WTC11 (cell line): ENCODE data around the gene GRM8. TPM values are rescaled to one million over a fixed set of nuclear protein-coding genes. Genes with fewer than 3 reads are reported as not detected.

Source experiments
- ATAC-seq: fragments of 200-7000 bp; cut with Tn5 transposase; 2 replicates; pipeline ENCODE4 v1.10.0; 2021; ENCODE audit warnings: mild to moderate bottlenecking, moderate library complexity
- CTCF ChIA-PET: fragments of 300-600 bp; sonication (Branson Sonifier 250); formaldehyde crosslinking; loops from one replicate; lab custom pipeline; 2021; ENCODE audit warnings: antibody characterized with exemption; lab: Charles Lee
- POLR2A ChIA-PET: fragments of 350-600 bp; sonication (Branson Sonifier 250); formaldehyde crosslinking; loops from one replicate; lab custom pipeline; 2021; ENCODE audit warnings: antibody characterized with exemption; lab: Charles Lee
- DNase-seq: peaks from one replicate; pipeline ENCODE4 v3.0.0; 2021; ENCODE audit warnings: low spot score
- H3K27ac Mint-ChIP-seq: 2 replicates; pipeline ENCODE4 v1.8.0; 2021; ENCODE audit warnings: mixed read lengths
- H3K27me3 Mint-ChIP-seq: 2 replicates; pipeline ENCODE4 v1.8.0; 2021; ENCODE audit warnings: low read depth, mild to moderate bottlenecking, moderate library complexity, mixed read lengths
- H3K36me3 Mint-ChIP-seq: 2 replicates; pipeline ENCODE4 v1.8.0; 2021; ENCODE audit warnings: mixed read lengths
- H3K4me1 Mint-ChIP-seq: 2 replicates; pipeline ENCODE4 v1.8.0; 2022; ENCODE audit warnings: mixed read lengths
- H3K4me3 Mint-ChIP-seq: 2 replicates; pipeline ENCODE4 v1.8.0; 2021; ENCODE audit warnings: mild to moderate bottlenecking, moderate library complexity, mixed read lengths
- H3K9me3 Mint-ChIP-seq: 2 replicates; pipeline ENCODE4 v1.8.0; 2021; ENCODE audit warnings: mixed read lengths
- ARID4B ChIP-seq: sonication (generic); formaldehyde crosslinking; IDR thresholded peaks from 2 replicates; pipeline ENCODE4 v1.8.0; 2023; ENCODE audit warnings: missing genetic modification reagents, mild to moderate bottlenecking, borderline replicate concordance
- ATF1 ChIP-seq: sonication (generic); formaldehyde crosslinking; IDR thresholded peaks from 2 replicates; pipeline ENCODE4 v1.8.1; 2023; ENCODE audit warnings: mild to moderate bottlenecking, moderate library complexity, missing genetic modification reagents
- ATF3 ChIP-seq: sonication (generic); formaldehyde crosslinking; conservative IDR thresholded peaks from 2 replicates; pipeline ENCODE4 v1.8.1; 2022; ENCODE audit warnings: mild to moderate bottlenecking, missing genetic modification reagents
- E2F1 ChIP-seq: sonication (generic); formaldehyde crosslinking; IDR thresholded peaks from 2 replicates; pipeline ENCODE4 v1.8.0; 2022; ENCODE audit warnings: mild to moderate bottlenecking, missing genetic modification reagents
- E2F5 ChIP-seq: sonication (generic); formaldehyde crosslinking; IDR thresholded peaks from 2 replicates; pipeline ENCODE4 v1.8.1; 2022; ENCODE audit warnings: mild to moderate bottlenecking, moderate library complexity, missing genetic modification reagents
- ELF4 ChIP-seq: sonication (generic); formaldehyde crosslinking; IDR thresholded peaks from 2 replicates; pipeline ENCODE4 v1.8.1; 2022; ENCODE audit warnings: low read depth, mild to moderate bottlenecking, moderate library complexity, missing genetic modification reagents
- EMX1 ChIP-seq: fragments of 250-450 bp; sonication (Bioruptor Pico); IDR thresholded peaks from 2 replicates; pipeline ENCODE4 v1.8.0; 2021; ENCODE audit warnings: mild to moderate bottlenecking
- FOXK1 ChIP-seq: sonication (generic); formaldehyde crosslinking; IDR thresholded peaks from 2 replicates; pipeline ENCODE4 v1.8.0; 2022; ENCODE audit warnings: mild to moderate bottlenecking, moderate library complexity, missing genetic modification reagents
- GABPB1 ChIP-seq: sonication (generic); formaldehyde crosslinking; IDR thresholded peaks from 2 replicates; pipeline ENCODE4 v1.8.1; 2023; ENCODE audit warnings: mild to moderate bottlenecking, missing genetic modification reagents
- IRF2 ChIP-seq: sonication (generic); formaldehyde crosslinking; IDR thresholded peaks from 2 replicates; pipeline ENCODE4 v1.8.0; 2022; ENCODE audit warnings: low read depth, missing genetic modification reagents, borderline replicate concordance
- MYBL2 ChIP-seq: sonication (generic); formaldehyde crosslinking; IDR thresholded peaks from 2 replicates; pipeline ENCODE4 v1.8.1; 2023; ENCODE audit warnings: mild to moderate bottlenecking, moderate library complexity, missing genetic modification reagents
- NFATC4 ChIP-seq: fragments of 250-450 bp; sonication (Bioruptor Pico); IDR thresholded peaks from 2 replicates; pipeline ENCODE4 v1.9.0; 2021; ENCODE audit warnings: mild to moderate bottlenecking
- NR1H2 ChIP-seq: sonication (generic); formaldehyde crosslinking; IDR thresholded peaks from 2 replicates; pipeline ENCODE4 v1.9.0; 2021; ENCODE audit warnings: mild to moderate bottlenecking, moderate library complexity, missing genetic modification reagents
- NR3C1 ChIP-seq: sonication (generic); formaldehyde crosslinking; conservative IDR thresholded peaks from 2 replicates; pipeline ENCODE4 v1.8.1; 2023; ENCODE audit warnings: low read depth, mild to moderate bottlenecking, missing genetic modification reagents
- PRDM15 ChIP-seq: sonication (generic); formaldehyde crosslinking; IDR thresholded peaks from 2 replicates; pipeline ENCODE4 v1.8.0; 2022; ENCODE audit warnings: missing genetic modification reagents
- RELA ChIP-seq: sonication (generic); formaldehyde crosslinking; IDR thresholded peaks from 2 replicates; pipeline ENCODE4 v1.8.1; 2022; ENCODE audit warnings: missing genetic modification reagents, mild to moderate bottlenecking, borderline replicate concordance
- SMAD4 ChIP-seq: sonication (generic); formaldehyde crosslinking; IDR thresholded peaks from 2 replicates; pipeline ENCODE4 v1.8.0; 2022; ENCODE audit warnings: mild to moderate bottlenecking, missing genetic modification reagents
- SP1 ChIP-seq: sonication (generic); formaldehyde crosslinking; conservative IDR thresholded peaks from 2 replicates; pipeline ENCODE4 v1.8.1; 2022; ENCODE audit warnings: missing genetic modification reagents
- ZNF121 ChIP-seq: sonication (generic); formaldehyde crosslinking; IDR thresholded peaks from 2 replicates; pipeline ENCODE4 v1.8.0; 2023; ENCODE audit warnings: missing genetic modification reagents
- ZNF219 ChIP-seq: sonication (generic); formaldehyde crosslinking; IDR thresholded peaks from 2 replicates; pipeline ENCODE4 v1.8.0; 2023; ENCODE audit warnings: missing genetic modification reagents, mild to moderate bottlenecking, borderline replicate concordance
- ZNF232 ChIP-seq: sonication (generic); formaldehyde crosslinking; IDR thresholded peaks from 2 replicates; pipeline ENCODE4 v1.8.0; 2022; ENCODE audit warnings: mild to moderate bottlenecking, missing genetic modification reagents
- ZNF512 ChIP-seq: sonication (generic); formaldehyde crosslinking; IDR thresholded peaks from 2 replicates; pipeline ENCODE4 v1.8.1; 2022; ENCODE audit warnings: missing genetic modification reagents, borderline replicate concordance
- total RNA-seq: library from RNA; stranded (reverse); gene quantifications from 3 replicates; pipeline ENCODE4 v1.2.3, GENCODE V29; 2021

The GRM8 gene
- total RNA-seq, 1 experiment from 2014 or later: 2.3 TPM

GRCh38 chr7:126524967-126525366, 727.8 kb downstream of the GRM8 start (continued):
- no peak for TF ChIP-seq ATF3 (CRISPR knock-in tag)
- no peak for TF ChIP-seq SMAD4 (CRISPR knock-in tag)
- no peak for TF ChIP-seq GABPB1 (CRISPR knock-in tag)
- no peak for TF ChIP-seq ATF1 (CRISPR knock-in tag)

GRCh38 chr7:126511046-126511445, 741.7 kb downstream of the GRM8 start:
- Mint-ChIP-seq H3K9me3 (peaks cover 5% of the 10 kb centered on the region), H3K4me3 (no peak overlapping the region), H3K27ac (no peak overlapping the region), H3K4me1 (no peaks in the 10 kb centered on the region), H3K27me3 (no peaks in the 10 kb centered on the region)
- ATAC-seq (no peak), DNase-seq (no peak)
- POLR2A ChIA-PET: interaction anchor here (0.6 kb wide), 1 partner anchor 435 kb away, joined by 3 read pairs; no protein-coding TSS in a partner anchor
- TF ChIP-seq FOXK1 (CRISPR knock-in tag) (no peak), E2F1 (no peak), NR3C1 (CRISPR knock-in tag) (no peak), SMAD4 (CRISPR knock-in tag) (no peak), ARID4B (no peak), ZNF232 (no peak), E2F5 (no peak)
- TF ChIP-seq, all 79 proteins: peak for 0
- H3K36me3 Mint-ChIP-seq: peaks cover 3% of the 10 kb centered on the region
- CTCF ChIA-PET: no interaction called here

- no peak overlapping the region for H3K4me3 Mint-ChIP-seq
- H3K27ac Mint-ChIP-seq: no peak overlapping the region
- no peak for ATAC-seq
- H3K36me3 Mint-ChIP-seq: no peaks in the 10 kb centered on the region
- no peaks in the 10 kb centered on the region for H3K27me3 Mint-ChIP-seq
- no peaks in the 10 kb centered on the region for H3K9me3 Mint-ChIP-seq
- no peaks in the 10 kb centered on the region for H3K4me1 Mint-ChIP-seq
- CTCF ChIA-PET: no interaction called here
- DNase-seq: no peak
- POLR2A ChIA-PET: no interaction called here
- TF ChIP-seq ATF1 (CRISPR knock-in tag): no peak
- TF ChIP-seq ATF3 (CRISPR knock-in tag): no peak
- TF ChIP-seq ZNF232: no peak
- TF ChIP-seq IRF2 (CRISPR knock-in tag): no peak
- TF ChIP-seq ELF4 (CRISPR knock-in tag): no peak
- TF ChIP-seq MYBL2: no peak
- TF ChIP-seq RELA: no peak
- TF ChIP-seq ZNF512: no peak
- TF ChIP-seq EMX1 (CRISPR knock-in tag): no peak
- no peak for TF ChIP-seq NR1H2 (CRISPR knock-in tag)
- TF ChIP-seq PRDM15 (CRISPR knock-in tag): no peak
- TF ChIP-seq ZNF219 (CRISPR knock-in tag): no peak
- TF ChIP-seq FOXK1 (CRISPR knock-in tag): no peak
- no peak for TF ChIP-seq ZNF121
- no peak for TF ChIP-seq NFATC4
- TF ChIP-seq SP1 (CRISPR knock-in tag): no peak
Measured at GRCh38 chr7:126501617-126502016, 751.1 kb downstream of the GRM8 start.
